HuH-7 (cell line): Measurements from ENCODE around the gene TEAD3.

ENCODE experiments used
- DNase-seq: peaks from one replicate; pipeline ENCODE4 v3.0.0; 2011; ENCODE audit warnings: low spot score

Gene TEAD3

GRCh38 chr6:35512006-35512405 lies 15.1 kb upstream of the TEAD3 start:
- no peak for DNase-seq

- DNase-seq = no peak
Observed at GRCh38 chr6:35511562-35511941, 14.7 kb upstream of the TEAD3 start.

DNA sequence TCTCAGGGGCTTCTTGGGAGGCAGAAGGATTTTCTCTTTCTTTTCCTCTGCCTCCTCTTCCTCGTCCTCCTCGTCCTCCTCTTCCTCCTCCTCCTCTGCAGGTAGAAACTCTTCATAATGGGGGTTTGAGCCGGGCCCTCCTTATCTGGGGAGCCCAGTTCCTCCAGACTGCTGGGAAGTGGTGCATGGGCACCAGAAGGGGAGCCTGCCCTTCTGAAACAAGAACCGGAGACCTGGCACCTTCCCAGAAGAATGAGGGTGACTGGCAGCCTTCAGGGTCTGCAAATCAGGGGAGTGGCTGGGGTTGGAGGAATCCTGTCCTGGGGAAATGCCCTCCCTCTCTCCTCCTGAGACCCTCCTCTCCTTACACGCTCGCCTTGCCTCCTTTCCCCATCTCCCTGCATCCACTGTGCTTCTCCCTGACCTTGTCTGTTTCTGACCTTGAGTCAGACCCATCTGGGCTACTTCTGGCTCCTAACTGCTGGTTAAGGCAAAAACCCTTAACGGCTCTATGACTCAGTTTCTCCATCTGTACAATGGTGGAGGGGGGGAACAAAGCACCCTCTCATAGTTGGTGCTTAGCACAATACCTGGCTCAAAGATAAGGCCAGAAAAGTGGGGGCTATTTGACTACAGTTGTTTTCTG lies 14.2 kb upstream of the TEAD3 start:
- no peak for DNase-seq

DNA sequence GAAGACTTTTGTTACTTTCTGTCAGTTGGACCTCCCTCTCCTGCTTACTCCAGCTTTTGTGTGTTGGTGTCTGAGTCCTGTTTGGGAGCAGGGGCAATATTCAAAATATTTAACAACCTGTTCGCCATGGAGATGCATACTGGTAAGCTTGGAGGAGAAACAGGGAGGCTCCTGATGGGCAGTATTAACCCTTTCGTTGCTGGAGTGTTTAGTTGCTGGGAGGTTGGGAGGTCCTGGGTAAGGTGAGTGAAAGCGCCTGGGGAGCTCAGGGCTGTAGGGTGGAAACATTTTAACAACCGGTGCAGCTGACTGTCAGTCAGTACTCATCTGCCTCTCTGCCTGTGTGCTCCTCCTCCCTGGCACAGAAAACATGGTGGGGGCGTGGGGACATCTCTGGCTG lies 11.7 kb upstream of the TEAD3 start:
- DNase-seq = no peak

- no peak for DNase-seq
Observed at GRCh38 chr6:35508027-35508426, 11.1 kb upstream of the TEAD3 start.

DNA sequence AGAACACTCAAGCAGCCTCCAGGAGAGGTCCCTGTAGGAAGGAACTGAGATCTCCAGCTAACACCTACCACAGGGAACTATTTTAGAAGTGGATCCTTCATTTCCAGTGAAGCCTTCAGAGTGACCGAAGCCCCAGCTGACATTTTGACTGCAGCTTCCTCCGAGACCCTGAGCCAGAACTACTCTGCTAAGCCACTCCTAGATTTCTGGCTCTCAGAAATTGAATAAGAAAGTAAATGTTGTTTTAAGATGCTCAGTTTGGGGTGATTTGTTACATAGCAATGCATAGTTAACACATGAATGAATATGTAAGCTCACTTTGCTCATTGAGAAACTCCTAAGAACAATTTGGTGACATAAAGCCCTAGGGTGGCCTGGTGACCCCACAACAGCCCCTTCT lies 10.3 kb upstream of the TEAD3 start:
- DNase-seq = no peak

- DNase-seq = no peak
Observed at GRCh38 chr6:35506536-35506935, 9.7 kb upstream of the TEAD3 start.

DNA sequence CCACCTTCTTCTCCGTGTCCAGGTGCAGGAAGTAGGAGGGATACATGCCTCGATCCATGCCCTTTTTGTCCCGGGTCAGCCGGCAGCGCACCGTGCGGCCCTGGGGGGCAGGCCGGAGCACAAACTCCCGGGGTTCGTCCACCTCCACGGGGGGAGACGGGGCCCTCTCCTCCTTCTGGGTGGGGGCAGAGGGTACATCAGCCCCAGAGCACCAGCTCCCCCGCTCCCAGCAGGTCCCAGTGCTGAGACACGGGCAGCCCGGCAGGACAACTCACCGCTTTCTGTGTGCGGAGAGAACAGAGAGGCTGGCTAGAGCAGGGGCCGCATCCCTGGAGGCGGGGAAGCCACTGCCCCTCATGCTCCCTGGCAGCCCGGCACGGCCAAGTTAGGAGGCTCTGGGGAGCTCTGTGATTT lies 9.1 kb upstream of the TEAD3 start:
- DNase-seq = no peak

DNA sequence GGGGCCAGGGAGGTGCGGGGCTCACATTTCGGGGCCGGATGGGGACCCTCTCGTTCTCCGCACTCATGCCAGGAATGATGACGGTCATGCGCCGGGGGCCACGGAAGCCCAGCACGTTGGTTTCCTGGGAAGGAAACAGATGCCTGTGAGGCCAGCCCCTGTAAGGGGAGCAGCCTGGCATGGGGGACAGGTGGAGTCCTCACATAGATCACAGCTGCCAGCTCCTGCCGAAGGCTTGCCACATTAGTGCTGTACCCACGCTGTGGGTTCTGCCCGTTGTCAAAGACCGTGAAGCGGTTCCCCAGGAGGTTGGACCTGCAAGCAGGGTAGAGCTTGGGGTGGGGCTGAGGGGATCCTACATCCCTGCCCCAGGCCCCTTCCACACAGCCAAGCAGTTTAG lies 6.7 kb upstream of the TEAD3 start:
- no peak for DNase-seq

DNA sequence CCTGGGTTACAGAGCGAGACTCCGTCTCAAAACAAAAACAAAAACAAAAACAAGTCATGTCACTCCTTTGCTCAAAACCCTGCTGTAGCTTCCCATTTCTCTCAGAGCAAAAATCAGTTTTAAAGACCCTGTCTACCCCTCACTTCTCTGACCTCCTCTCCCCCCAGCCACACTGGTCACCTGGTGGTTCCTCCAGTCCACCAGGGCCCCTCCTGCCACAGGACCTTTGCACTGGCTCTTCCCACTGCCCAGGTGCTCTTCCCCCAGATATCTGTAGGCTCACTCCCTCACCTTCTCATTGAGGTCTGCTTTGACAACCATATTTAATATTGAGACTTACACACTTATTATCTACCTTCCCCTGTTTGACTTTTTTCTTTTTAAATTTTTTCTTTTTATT lies 4.9 kb upstream of the TEAD3 start:
- no peak for DNase-seq

GRCh38 chr6:35500782-35501181 lies 3.9 kb upstream of the TEAD3 start:
- no peak for DNase-seq

DNA sequence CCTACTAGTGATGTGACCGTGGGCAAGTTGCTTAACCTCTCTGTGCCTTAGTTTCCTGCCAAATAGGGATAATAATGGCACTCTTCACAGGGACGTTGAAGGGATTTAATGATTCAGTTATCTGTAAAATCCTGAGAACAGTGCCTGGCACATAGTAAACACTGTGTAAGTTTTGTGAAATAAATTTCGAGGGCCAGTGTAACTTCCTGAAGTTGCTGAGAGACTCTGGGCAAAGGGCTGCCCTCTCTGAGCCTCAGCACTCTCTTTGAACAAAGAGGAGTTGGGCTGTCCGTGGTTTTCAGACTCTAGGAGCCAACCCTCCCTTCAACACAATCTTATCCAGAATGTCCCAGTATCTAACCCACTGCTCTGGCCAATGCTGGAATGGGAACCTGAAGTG lies 2.5 kb upstream of the TEAD3 start:
- no peak for DNase-seq

- no peak for DNase-seq
Observed at GRCh38 chr6:35498422-35499067, 1.7 kb upstream of the TEAD3 start.

GRCh38 chr6:35497571-35498421 lies 917 bp upstream of the TEAD3 start:
- peak; percentile 48 for DNase-seq

GRCh38 chr6:35496036-35496840 lies 641 bp downstream of the TEAD3 start:
- DNase-seq = peak; percentile 58

DNA sequence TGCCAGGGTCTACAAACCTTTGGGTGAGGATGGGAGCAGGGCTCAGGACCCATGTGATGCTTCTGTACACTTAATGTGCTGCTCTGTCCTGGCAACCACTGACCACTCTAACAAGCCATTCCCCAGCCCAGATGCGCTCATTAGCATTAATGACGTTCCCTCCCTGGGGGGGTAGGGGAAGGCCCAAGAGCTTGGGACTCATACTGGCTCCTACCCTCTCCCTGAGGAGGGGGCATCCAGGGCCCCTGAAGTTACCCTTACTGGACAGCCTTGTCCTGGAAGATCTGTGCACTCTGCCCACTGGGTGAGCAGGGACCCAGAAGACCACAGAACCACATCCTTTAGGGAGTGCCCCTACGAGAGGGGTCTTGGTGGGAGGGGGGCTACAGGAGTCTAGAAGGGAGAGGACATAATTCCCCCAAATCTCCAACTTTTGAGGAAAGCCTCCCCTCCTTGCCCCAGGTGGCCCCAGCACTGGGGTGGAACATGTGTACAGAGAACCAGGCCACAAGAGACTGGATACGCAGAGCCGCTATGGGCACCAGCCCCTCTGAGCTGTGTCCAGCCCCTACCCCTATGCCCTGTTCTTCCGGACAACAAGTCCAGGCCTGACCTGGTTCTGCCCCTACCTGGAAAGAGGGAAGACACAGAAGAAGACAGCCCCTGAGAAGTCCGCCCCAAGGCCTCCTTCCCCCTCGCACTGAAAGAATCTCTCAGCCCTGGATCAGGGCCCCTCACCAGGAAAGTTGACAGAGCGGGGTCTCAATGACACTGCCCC lies 1.4 kb downstream of the TEAD3 start:
- DNase-seq = no peak

DNA sequence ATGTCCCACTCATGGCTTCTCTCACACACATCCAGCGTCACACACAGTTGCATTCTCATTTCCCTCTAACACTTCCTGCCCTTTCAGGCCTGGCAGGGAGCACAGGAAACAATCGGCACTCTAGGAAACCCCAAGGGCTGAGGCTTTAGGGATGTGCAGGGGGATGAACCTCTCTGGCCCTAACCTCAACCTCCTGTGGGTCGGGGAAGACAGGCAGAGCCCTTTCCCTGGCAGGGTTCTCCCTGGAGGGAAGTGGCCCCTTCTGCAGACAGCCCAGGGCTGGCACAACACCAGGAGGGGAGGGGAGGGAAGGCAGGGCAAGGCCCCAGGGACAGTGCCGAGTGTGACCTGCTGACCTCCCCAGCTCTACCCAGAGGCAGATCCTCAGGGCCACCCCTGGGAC lies 2.7 kb downstream of the TEAD3 start:
- no peak for DNase-seq

DNA sequence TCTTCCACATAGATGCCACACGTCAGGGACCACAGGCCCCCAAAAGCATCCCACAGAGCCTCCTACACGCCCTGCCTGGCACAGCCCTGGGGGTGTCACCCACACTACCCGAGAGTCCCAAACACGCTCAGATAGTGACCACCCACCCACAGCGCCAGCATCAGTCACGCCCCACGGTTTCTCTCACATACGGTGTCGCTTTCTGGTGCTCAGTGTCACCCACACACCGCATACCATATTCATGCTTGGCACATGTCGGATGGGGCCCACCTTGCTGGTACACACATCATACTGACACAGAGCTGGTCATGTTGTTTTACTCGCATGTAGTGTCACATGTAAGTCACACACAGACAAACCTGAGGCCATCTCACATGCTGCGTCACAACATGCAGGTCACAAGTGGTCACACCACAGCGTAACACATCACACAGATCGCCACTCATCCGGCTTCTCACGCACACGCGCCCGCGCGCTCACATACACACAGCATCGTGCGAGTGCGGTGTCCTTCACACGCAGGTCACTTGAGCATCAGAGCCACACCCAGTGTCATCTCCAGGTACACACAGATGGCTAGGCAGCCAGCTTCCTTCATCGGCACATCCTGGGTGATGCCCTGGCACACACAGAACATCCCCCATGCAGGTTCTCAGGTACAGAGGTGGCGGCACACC lies 3.4 kb downstream of the TEAD3 start:
- DNase-seq = no peak

DNA sequence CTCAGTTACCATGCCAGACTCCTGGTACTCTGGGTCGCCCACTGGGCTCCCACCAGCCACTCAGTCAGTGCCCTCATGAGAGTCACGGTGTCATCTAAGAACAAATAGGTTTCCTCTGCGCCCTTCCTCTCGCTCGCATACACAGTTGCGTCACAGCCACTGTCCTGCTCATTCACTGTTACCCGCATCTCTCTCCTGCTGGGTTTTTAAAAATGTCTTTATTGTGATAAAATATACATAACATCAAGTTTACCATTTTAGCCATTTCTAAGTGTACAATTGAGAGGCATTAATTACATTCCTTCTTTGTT lies 4.0 kb downstream of the TEAD3 start:
- DNase-seq = no peak

- DNase-seq = no peak
Observed at GRCh38 chr6:35492258-35492973, 4.5 kb downstream of the TEAD3 start.
